IPS-NIHi7 (cell line): ENCODE results near the gene ZDHHC16.
"Not testable (repeated sequence)": the region's sequence is repeated elsewhere in the genome, so short reads cannot be mapped to it uniquely, and the experiment has no call there.

ENCODE experiments used
- DNase-seq: peaks from one replicate; pipeline ENCODE4 v3.0.0; 2012; ENCODE audit warnings: mixed read lengths; ENCODE audit errors: extremely low spot score

Gene ZDHHC16

GRCh38 chr10:97445722-97446639 is at the start of gene ZDHHC16, which contains the start of gene EXOSC1:
TSS of gene ZDHHC16 (plus strand) at chr10:97446175. CDS start at chr10:97451676, 5,501 bp downstream.
TSS of gene EXOSC1 (minus strand) at chr10:97446006. CDS start at chr10:97445985, 21 bp downstream.
- peak; percentile 99 for DNase-seq

- DNase-seq = peak; percentile 29
Observed at GRCh38 chr10:97399843-97400545, 46.0 kb upstream of the ZDHHC16 start.

- DNase-seq = peak; percentile 98
Observed at GRCh38 chr10:97400665-97401454, 45.1 kb upstream of the ZDHHC16 start, which contains the start of gene RRP12. TSS of gene RRP12 (minus strand) at chr10:97401340. CDS start at chr10:97401231, 109 bp downstream.

GRCh38 chr10:97401455-97401919 is 44.5 kb upstream of the ZDHHC16 start:
- DNase-seq = no peak

GRCh38 chr10:97404044-97404443 is 41.9 kb upstream of the ZDHHC16 start:
- no peak for DNase-seq

GRCh38 chr10:97406064-97406463 is 39.9 kb upstream of the ZDHHC16 start:
- DNase-seq = no peak

- not testable (repeated sequence) for DNase-seq
Observed at GRCh38 chr10:97406483-97406882, 39.5 kb upstream of the ZDHHC16 start.

- peak; percentile 91 for DNase-seq
Observed at GRCh38 chr10:97407211-97407951, 38.6 kb upstream of the ZDHHC16 start.

GRCh38 chr10:97407952-97408248 is 38.1 kb upstream of the ZDHHC16 start:
- no peak for DNase-seq

GRCh38 chr10:97408496-97408992 is 37.4 kb upstream of the ZDHHC16 start:
- no peak for DNase-seq

GRCh38 chr10:97411406-97411805 is 34.6 kb upstream of the ZDHHC16 start:
- DNase-seq = no peak

- DNase-seq = no peak
Observed at GRCh38 chr10:97412891-97413304, 33.1 kb upstream of the ZDHHC16 start.

- no peak for DNase-seq
Observed at GRCh38 chr10:97416565-97416964, 29.4 kb upstream of the ZDHHC16 start.

- DNase-seq = not testable (repeated sequence)
Observed at GRCh38 chr10:97423757-97424098, 22.2 kb upstream of the ZDHHC16 start.

- DNase-seq = peak; percentile 99
Observed at GRCh38 chr10:97425964-97426775, 19.8 kb upstream of the ZDHHC16 start, which contains the start of gene PGAM1. TSS of gene PGAM1 (plus strand) at chr10:97426191. CDS start at chr10:97426308, 117 bp downstream.

- no peak for DNase-seq
Observed at GRCh38 chr10:97426776-97427570, 19.0 kb upstream of the ZDHHC16 start.

GRCh38 chr10:97427571-97428179 is 18.3 kb upstream of the ZDHHC16 start:
- DNase-seq = peak; percentile 64

GRCh38 chr10:97428572-97428981 is 17.4 kb upstream of the ZDHHC16 start:
- no peak for DNase-seq

- DNase-seq = no peak
Observed at GRCh38 chr10:97434055-97434454, 11.9 kb upstream of the ZDHHC16 start.
